Panc1 (cell line): ENCODE results near the gene ALOX5. TPM values are rescaled to one million over a fixed set of nuclear protein-coding genes. Genes with fewer than 3 reads are reported as not detected.

Source experiments
- ATAC-seq: fragments of 200-7000 bp; cut with Tn5 transposase; 2 replicates; pipeline ENCODE4 v1.9.1; 2020; ENCODE audit warnings: mild to moderate bottlenecking, moderate library complexity
- BruUV-seq: library from RNA; stranded (reverse); fragments of 400-500 nt; replicated peaks from 2 replicates; lab custom pipeline; 2021; lab: Mats Ljungman, UMichigan
- CTCF ChIA-PET: fragments of 300-600 bp; sonication (Branson Sonifier 250); formaldehyde crosslinking; loops from one replicate; lab custom pipeline; 2022; ENCODE audit warnings: antibody characterized with exemption; lab: Charles Lee
- POLR2A ChIA-PET: fragments of 300-600 bp; sonication (Branson Sonifier 250); formaldehyde crosslinking; loops from one replicate; lab custom pipeline; 2022; ENCODE audit warnings: antibody characterized with exemption; lab: Charles Lee
- DNase-seq: peaks from one replicate; pipeline ENCODE4 v3.0.0-alpha.2; 2010; ENCODE audit warnings: low read depth, low spot score
- H3K27ac ChIP-seq: 2 replicates; pipeline ENCODE4 v1.5.1; 2011; ENCODE audit warnings: mild to moderate bottlenecking, low read length, inconsistent platforms
- H3K27me3 ChIP-seq: fragments of 200-500 bp; sonication (Bioruptor generic); 2 replicates; pipeline ENCODE4 v1.6.0; 2014; ENCODE audit warnings: low read length, inconsistent platforms; ENCODE audit not compliant: control insufficient read depth, insufficient read depth
- H3K36me3 ChIP-seq: fragments of 200-500 bp; sonication (Bioruptor generic); 2 replicates; pipeline ENCODE4 v1.5.1; 2014; ENCODE audit warnings: inconsistent platforms, mild to moderate bottlenecking, low read length, moderate library complexity; ENCODE audit not compliant: control insufficient read depth, insufficient read depth
- H3K4me1 ChIP-seq: 2 replicates; pipeline ENCODE4 v1.5.1; 2011; ENCODE audit warnings: inconsistent platforms, mild to moderate bottlenecking, low read length, moderate library complexity; ENCODE audit not compliant: control insufficient read depth, insufficient read depth
- H3K4me3 ChIP-seq, 2 experiments: 2 replicates each; pipeline ENCODE4 v1.5.1; 2011 to 2012; ENCODE audit warnings: low read depth in 2 of 2, low read length in 2 of 2, mild to moderate bottlenecking in 2 of 2, inconsistent platforms in 1 of 2, moderate library complexity in 1 of 2
- H3K9me3 ChIP-seq: fragments of 200-500 bp; sonication (Bioruptor generic); 2 replicates; pipeline ENCODE4 v1.5.1; 2014; ENCODE audit warnings: low read depth, mild to moderate bottlenecking, inconsistent platforms, low read length, moderate library complexity; ENCODE audit not compliant: control insufficient read depth, insufficient read depth
- CTCF ChIP-seq: fragments of 450-650 bp; IDR thresholded peaks from 2 replicates; pipeline ENCODE4 v1.5.1; 2017; ENCODE audit warnings: mild to moderate bottlenecking
- POLR2AphosphoS5 ChIP-seq: IDR thresholded peaks from 2 replicates; pipeline ENCODE4 v1.6.1; 2012; ENCODE audit warnings: mild to moderate bottlenecking, low read depth, low read length, moderate library complexity
- REST ChIP-seq, 2 experiments: IDR thresholded peaks; 2 replicates each; pipeline ENCODE4 v1.6.1; 2011 to 2012; ENCODE audit warnings: low read depth in 2 of 2, control low read depth in 1 of 2, low read length in 1 of 2, mild to moderate bottlenecking in 1 of 2, moderate library complexity in 1 of 2; ENCODE audit not compliant: insufficient read depth in 1 of 2
- SIN3A ChIP-seq: IDR thresholded peaks from 2 replicates; pipeline ENCODE4 v1.6.1; 2012; ENCODE audit warnings: low read depth, mild to moderate bottlenecking, low read length, moderate library complexity, borderline replicate concordance; ENCODE audit not compliant: insufficient read depth
- TCF7L2 ChIP-seq: IDR thresholded peaks from 2 replicates; pipeline ENCODE4 v1.6.1; 2011; ENCODE audit warnings: mild to moderate bottlenecking, low read depth, low read length, inconsistent platforms
- in situ Hi-C: cut with HindIII; loops from 2 replicates; pipeline ENCODE4 v1.10.0; 2016; ENCODE audit warnings: low sequenced_read_pairs, low pct_unique_long_range_greater_than_20kb
- intact Hi-C: fragments of 100-400 bp; cut with micrococcal nuclease; formaldehyde crosslinking; loops from one replicate; pipeline ENCODE4 v1.10.0; 2022; ENCODE audit not compliant: unreplicated experiment
- total RNA-seq: library from RNA; stranded (reverse); gene quantifications from one replicate; pipeline ENCODE4 v1.2.1, GENCODE V29; 2021; ENCODE audit not compliant: unreplicated experiment

The ALOX5 gene
- total RNA-seq, 1 experiment from 2014 or later, result 0.82 TPM

- no TSS peak for BruUV-seq
- Histone ChIP-seq H3K36me3 (no peaks in the 10 kb centered on the region), H3K4me1 (no peaks in the 10 kb centered on the region), H3K27me3 (peaks cover 3% of the 10 kb centered on the region), H3K27ac (no peak overlapping the region), H3K9me3 (no peaks in the 10 kb centered on the region), H3K4me3 (no peak overlapping the region)
- DNase-seq (no peak), ATAC-seq (no peak)
- in situ Hi-C loops (no loop called here), intact Hi-C loops (loop anchor here (10.0 kb wide), 1 partner anchor 62 kb away; no protein-coding TSS in a partner anchor)
- TF ChIP-seq REST (IDR thresholded peaks at IDR 0.05; ENCODE audit: insufficient read depth in 1 of 2, low read depth in 2 of 2, low read length in 1 of 2), result no peak
- no peak for TF ChIP-seq POLR2AphosphoS5
- POLR2A ChIA-PET, result no interaction called here
- CTCF ChIA-PET, result no interaction called here
Observed at GRCh38 chr10:45416603-45417002, 42.6 kb downstream of the ALOX5 start.

GRCh38 chr10:45417746-45418145 lies 43.7 kb downstream of the ALOX5 start:
- DNase-seq (no peak), ATAC-seq (no peak)
- H3K27ac ChIP-seq, result no peak overlapping the region
- in situ Hi-C loops (no loop called here), intact Hi-C loops (loop anchor here (10.0 kb wide), 1 partner anchor 63 kb away; no protein-coding TSS in a partner anchor)
- BruUV-seq, result no TSS peak
- no peaks in the 10 kb centered on the region for H3K27me3 ChIP-seq
- no peaks in the 10 kb centered on the region for H3K9me3 ChIP-seq
- TF ChIP-seq TCF7L2, result no peak
- TF ChIP-seq POLR2AphosphoS5, result no peak
- TF ChIP-seq CTCF, result no peak
- TF ChIP-seq REST (IDR thresholded peaks at IDR 0.05; ENCODE audit: insufficient read depth in 1 of 2, low read depth in 2 of 2, low read length in 1 of 2), result no peak
- TF ChIP-seq SIN3A, result no peak
- H3K36me3 ChIP-seq, result no peaks in the 10 kb centered on the region
- no peaks in the 10 kb centered on the region for H3K4me1 ChIP-seq
- POLR2A ChIA-PET, result no interaction called here
- CTCF ChIA-PET, result no interaction called here
- no peak overlapping the region for H3K4me3 ChIP-seq
